HG03565 (cell line): ENCODE measurements around the gene SKAP2.

Experiments
- ATAC-seq: cut with Tn5 transposase; IDR thresholded peaks from one replicate; pipeline ENCODE4 v1.9.1; 2021; ENCODE audit warnings: mild to moderate bottlenecking, moderate library complexity; ENCODE audit not compliant: unreplicated experiment

SKAP2 gene

DNA sequence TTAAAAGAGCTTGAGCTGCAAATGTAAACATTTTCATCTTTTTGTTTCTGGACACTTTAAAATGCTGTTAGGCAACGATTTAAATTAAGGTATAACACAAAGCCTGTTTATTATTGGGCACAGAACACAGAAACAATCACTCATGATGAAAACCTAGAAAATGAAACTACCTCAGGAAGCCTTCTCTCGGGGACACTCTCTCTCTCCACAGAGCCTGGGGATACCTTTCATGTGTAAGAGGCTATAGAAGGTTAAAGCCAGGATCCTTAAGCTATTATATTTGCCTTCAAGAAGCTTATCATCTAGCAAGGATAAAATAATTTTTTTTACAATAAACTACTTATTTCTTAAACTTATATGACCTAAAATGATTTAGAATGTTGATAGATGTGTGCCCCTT, 194.1 kb downstream of the SKAP2 start:
- no peak for ATAC-seq

DNA sequence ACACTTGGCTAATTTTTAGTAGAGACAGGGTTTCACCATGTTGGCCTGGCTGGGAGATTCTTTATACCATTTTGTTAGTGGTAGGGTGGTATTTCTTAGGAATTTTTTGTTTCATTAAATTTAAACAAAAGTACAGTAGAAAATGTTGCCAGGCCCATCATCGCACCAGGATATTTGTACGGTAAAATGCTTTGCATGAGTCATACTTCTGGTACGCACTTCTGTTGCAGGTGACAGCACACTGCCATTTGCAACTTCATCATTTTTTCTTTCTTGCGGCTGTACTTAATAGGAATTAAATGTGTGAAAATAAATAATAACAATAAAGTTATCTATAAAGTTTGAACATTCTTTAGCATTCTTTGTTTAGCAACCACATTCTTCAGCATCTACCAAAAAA, 195.6 kb downstream of the SKAP2 start:
- ATAC-seq, result no peak

DNA sequence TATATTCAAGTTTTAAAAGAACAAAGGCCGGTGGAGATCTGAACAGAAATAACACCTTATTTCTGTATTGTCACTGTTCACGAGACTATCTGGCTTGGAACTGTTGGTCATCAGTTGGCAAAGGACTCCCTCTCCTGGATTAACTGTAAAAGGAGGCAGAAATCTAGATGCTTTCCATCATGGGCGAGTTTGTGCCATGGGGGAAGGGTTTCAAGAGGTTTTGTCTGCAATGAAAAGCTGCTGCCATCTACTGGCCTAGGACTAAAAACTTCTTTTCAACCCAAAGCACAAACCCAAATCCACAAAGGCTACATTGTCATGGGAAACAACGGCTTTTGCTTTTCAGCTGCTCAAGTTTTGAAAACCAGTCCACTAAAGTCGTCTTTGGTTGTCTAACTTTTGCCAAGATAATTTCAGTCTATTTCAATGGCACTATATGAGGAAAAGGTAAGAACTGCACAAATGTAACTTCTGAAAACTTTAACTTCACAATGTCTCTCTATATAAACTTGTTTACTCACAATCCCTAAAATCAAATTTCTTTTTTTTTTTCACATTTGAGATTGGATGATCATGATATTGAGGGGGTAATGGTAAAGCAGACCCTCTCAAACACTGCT, 196.8 kb downstream of the SKAP2 start:
- ATAC-seq, result no peak

DNA sequence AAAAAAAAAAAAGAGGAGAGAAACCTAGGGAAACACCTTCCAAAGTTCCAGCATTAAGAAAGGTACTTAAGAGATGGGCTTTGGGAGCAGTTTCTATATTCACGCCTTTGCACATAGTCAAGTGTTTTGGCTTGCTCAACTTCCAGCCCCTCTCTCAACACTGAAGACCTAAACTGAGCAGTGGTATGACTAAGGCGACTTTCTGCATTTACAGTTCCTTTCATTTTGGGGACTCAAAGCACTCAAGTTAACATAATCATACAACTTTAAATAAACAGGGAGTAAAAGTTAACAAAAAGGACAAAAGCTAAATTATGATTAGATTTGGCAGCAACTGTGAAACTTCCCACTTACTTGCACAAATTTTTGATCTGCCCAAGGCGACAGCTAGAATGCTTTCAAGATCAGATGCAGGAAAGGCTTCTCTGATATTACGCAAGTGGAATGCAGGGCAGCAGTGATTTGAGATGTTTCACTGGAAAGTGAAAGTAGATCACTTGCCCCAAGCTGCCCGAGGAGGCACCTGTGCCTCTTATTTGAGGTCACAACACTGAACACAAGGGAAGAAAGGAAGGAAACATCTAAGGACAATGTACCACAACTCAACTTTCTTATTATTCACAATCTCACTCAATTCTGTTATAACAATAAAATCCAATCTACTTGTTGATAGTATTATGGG, 199.5 kb downstream of the SKAP2 start:
- no peak for ATAC-seq

DNA sequence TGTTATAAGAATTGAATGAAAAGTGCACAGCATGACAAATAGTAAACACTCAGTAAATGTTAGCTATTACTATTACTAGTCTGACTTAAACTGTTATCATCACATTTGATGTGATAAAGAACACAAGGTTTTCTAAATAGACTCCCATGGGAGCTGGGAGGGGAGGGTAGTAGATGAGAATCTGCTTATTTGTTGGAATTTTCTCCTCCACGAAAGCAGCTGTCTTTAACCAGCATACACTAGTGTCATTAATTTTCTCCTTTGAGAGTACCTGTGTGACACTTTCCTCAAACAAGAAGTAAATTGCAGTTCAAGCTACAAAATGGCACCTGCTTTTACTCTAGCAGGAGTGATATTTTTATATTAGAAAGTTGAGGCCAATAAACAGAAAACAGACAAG, 200.1 kb downstream of the SKAP2 start:
- ATAC-seq, result no peak

DNA sequence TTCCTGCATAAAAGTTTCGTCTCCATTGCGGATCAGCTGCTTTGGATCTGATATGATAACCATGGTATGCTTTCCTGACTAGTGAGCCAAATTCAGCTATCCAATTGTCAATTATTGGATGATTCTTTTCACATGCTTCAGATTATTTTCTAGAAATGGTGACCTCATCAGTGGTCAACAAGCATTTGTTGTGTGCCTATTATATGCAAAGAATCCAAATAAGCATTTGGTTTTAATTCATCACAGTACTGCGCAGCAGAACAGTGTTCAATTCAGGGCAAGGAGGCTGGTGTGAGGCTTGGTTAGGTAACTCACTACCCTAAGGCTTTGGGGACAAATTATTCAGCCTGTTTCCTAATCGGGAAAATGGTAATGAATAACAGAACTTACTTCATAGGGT, 200.5 kb downstream of the SKAP2 start:
- ATAC-seq, result no peak

DNA sequence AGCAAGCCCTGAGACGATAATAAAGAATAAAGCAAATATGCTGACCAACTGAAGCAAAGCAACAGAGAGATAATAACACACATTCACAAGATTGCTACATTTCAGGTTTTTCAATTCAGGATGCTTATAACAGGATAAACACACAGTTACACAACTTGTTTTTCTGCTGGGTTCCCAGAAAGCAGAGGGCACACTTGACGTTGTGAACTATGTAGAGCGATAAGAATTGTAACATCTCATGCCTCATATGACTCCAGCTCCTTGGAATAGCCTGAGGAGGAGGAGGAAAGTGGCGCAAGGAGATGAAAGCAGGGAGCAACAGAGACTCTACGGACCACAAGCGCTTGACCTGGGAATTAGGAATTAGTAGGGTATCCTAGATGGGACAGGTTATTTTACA, 201.7 kb downstream of the SKAP2 start:
- ATAC-seq, result no peak

- no peak for ATAC-seq
These were observed 205.3 kb downstream of the SKAP2 start for GRCh38 chr7:26659121-26659520.

DNA sequence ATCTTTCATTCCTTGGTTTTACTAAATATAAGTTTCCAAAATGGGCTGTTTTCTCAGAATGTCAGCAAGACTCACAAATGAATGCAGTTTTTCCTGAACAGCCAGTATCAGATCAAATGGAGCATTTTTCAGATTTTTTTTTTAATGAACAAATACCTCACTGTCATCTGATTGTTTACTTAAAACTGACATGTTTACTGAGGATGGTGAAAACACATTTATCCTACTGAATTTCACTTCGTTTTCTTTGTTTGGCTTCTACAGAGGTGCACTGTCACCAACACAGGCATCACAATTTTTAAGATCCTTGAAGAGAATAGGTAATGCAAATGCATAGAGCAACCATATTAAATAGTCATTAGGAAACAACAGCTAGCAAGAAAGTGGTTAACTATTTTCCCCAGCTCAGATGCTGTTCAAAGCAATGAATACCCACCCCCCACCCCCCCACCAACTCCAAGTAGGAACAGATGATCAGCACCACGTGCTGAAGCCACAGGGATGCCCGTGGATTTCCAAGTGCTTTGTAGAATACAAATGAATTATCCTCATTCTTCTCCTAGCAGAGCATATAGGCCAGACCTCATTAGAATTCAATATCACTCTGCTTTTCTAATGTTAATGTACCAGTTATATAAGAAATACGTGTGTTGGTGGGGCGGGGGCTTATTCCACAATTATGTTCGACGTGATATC, 205.9 kb downstream of the SKAP2 start:
- ATAC-seq, result no peak

DNA sequence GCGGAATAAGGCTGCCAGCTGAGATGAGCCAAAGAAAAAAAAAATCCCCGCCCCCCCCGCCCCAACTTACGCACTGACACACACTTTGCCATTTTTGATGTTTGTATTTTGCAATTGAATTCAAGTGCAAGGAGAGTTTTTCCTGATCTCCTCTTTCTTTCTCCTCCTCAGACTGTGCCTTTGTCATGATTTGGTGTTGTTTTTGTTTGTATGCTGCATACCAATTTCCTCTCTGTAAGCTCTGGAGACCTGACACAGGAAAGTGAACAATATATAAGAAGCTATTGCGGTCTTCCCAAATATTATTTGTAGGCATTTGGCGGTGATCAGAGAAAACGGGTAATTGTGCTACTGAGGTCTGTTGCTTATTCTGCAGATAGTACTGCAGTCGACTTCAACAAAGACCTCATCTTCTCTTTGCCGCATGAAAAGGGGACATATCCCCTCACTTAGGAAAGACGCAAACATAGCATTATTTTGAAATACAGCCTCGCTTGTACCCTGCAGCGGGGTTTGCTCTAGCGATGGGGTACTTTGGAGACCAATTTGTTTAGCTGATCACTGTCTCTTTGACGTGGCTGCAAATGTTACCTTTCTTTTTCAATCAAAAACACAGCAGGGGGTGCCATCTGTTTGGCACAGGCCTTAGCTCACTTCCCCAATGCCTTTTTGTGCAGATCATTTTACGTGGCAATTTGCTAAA, 206.6 kb downstream of the SKAP2 start:
- ATAC-seq, result no peak

- no peak for ATAC-seq
These were observed 207.2 kb downstream of the SKAP2 start for GRCh38 chr7:26657206-26657641.

GRCh38 chr7:26656735-26657134, 207.7 kb downstream of the SKAP2 start:
- no peak for ATAC-seq

GRCh38 chr7:26655781-26656180, 208.6 kb downstream of the SKAP2 start:
- no peak for ATAC-seq

GRCh38 chr7:26653430-26654399, 210.7 kb downstream of the SKAP2 start:
- no peak for ATAC-seq

DNA sequence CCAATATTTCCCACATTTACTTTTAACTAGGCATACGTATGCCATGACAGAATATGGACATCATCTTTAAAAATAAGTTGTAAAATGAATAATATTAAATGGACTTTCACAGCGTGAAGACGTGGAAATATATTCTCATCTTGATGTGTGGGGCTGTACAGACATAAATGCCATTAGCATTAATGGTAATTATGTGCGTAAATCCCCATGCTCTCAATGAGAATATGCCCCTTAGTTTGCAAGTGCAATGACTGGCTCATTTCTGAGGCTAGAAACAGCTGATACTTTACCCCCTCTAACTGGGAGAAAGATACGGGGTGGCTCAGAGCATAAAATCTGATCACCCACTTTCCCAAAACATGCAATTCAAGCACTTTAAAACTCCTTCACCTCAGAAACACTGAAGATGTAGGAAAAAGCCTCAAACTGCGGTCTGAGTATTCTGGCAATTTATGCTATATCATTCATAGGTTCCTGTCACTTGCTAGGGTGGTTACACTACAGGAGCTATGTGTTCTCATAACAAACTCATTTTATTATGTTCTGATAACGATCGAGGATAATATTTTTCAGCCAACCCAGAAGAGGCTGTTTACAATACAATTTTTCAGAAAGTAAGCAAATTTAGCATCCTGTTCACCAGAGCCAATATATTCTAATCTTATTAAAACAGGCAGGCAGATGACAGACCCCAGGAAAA, 211.8 kb downstream of the SKAP2 start:
- ATAC-seq, result no peak

DNA sequence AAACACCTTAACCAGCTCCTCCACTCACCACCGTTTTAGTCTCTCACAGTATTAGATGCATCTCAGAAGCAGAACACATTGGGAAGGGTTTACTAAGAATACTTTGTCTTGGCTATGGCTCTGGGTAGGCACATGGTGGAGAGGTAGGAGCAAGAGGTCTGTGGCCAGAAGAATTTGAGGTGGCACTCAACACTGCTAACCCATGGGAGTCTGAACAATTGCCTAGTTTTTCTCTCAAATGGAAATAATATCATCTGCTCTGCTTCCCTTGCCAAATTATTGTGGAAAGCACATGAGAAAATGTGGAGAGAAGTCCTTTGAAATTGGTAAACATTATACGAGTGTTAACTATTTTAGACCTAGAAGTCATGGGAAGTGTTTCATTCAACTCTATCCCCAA, 214.3 kb downstream of the SKAP2 start:
- no peak for ATAC-seq

DNA sequence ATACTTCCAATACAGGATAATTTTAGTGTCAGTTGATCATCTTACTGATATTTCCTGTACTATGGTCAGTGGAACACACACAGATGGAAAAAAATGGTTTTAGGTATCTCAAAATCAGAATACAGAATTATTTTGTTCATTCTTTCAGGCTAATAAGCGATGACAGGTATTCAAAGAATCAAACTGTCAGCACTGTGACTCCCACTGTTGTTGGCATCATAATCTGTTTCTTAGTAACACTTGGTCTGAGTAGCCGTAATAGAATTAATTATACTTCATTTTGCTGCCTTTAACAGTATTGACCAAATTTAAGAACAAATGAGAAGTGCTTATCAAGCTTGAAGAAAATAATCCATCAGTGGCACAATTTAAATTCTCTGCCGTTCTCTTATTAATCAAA, 215.0 kb downstream of the SKAP2 start:
- ATAC-seq, result no peak

GRCh38 chr7:26648554-26648953, 215.8 kb downstream of the SKAP2 start:
- ATAC-seq, result no peak

GRCh38 chr7:26646336-26647048, 217.9 kb downstream of the SKAP2 start:
- no peak for ATAC-seq
